Memory B cell (primary cell): ENCODE data around the gene ADSL.

Experiments
- ATAC-seq: fragments of 150-1000 bp; cut with Tn5 transposase; 2 replicates; pipeline ENCODE4 v1.10.0; 2021; ENCODE audit warnings: low read depth, mild to moderate bottlenecking, moderate library complexity
- DNase-seq, 2 donors: peaks; one replicate each; pipeline ENCODE4 v3.0.0; 2022; ENCODE audit warnings: low spot score in 2 of 2
- H3K27ac Mint-ChIP-seq: one replicate; pipeline ENCODE4 v1.8.0; 2022; ENCODE audit warnings: mild to moderate bottlenecking, moderate library complexity, mixed read lengths
- H3K27me3 Mint-ChIP-seq: one replicate; pipeline ENCODE4 v1.8.0; 2022; ENCODE audit warnings: mixed read lengths
- H3K36me3 Mint-ChIP-seq: one replicate; pipeline ENCODE4 v1.8.0; 2022; ENCODE audit warnings: mild to moderate bottlenecking, mixed read lengths
- H3K4me1 Mint-ChIP-seq: one replicate; pipeline ENCODE4 v1.8.0; 2022; ENCODE audit warnings: mixed read lengths
- H3K4me3 Mint-ChIP-seq: one replicate; pipeline ENCODE4 v1.8.0; 2022; ENCODE audit warnings: mild to moderate bottlenecking, moderate library complexity, mixed read lengths
- H3K9me3 Mint-ChIP-seq: one replicate; pipeline ENCODE4 v1.8.0; 2022; ENCODE audit warnings: mixed read lengths

The ADSL gene

GRCh38 chr22:40407831-40408717 lies 61.8 kb downstream of the ADSL start:
- DNase-seq: no peak
- no peak for ATAC-seq
- Mint-ChIP-seq H3K36me3 (peaks cover 23% of the 10 kb centered on the region), H3K9me3 (peaks cover 1% of the 10 kb centered on the region), H3K27ac (no peak overlapping the region), H3K4me3 (no peak overlapping the region), H3K27me3 (no peaks in the 10 kb centered on the region), H3K4me1 (peaks cover 15% of the 10 kb centered on the region)

DNA sequence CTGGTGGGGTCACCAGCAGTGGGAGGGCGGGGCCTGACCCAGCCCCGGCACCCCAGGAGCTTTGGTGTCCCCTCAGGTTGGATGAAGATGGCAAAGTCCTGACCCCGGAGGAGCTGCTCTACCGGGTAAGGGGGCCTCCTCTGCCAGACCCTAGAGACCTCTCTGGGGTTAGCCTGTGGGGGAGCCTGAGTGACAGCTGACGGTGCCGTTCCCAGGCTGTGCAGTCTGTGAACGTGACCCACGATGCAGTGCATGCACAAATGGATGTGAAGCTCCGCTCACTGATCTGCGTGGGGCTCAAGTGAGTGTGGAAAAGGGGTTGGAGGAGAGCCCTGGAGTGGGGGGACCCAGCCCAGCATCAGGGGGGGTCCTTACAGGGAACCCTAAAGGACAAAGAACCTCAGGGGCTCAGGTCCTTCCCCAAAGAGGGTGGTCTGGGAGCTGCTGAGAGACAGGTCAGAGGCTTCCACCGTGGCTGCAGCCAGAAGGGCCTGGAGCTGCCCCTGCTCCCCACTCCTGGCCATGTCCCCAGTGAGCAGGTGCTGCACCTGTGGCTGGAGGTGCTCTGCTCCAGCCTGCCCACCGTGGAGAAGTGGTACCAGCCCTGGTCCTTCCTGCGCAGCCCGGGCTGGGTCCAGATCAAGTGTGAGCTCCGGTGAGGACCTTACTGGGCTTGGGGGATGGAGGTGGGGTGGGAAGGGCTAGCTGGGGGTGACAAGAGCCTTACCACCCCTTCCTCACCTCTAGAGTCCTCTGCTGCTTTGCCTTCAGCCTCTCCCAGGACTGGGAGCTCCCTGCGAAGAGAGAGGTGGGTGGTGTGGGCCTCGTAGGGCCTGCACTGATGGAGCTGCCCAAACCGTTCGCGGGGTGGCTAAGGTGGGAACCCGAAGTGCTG lies 62.7 kb downstream of the ADSL start:
- Mint-ChIP-seq H3K27me3 (no peaks in the 10 kb centered on the region), H3K27ac (no peak overlapping the region), H3K36me3 (peaks cover 16% of the 10 kb centered on the region), H3K9me3 (peaks cover 1% of the 10 kb centered on the region), H3K4me3 (no peak overlapping the region), H3K4me1 (peaks cover 11% of the 10 kb centered on the region)
- ATAC-seq: no peak
- no peak for DNase-seq

- H3K4me1 Mint-ChIP-seq: peaks cover 17% of the 10 kb centered on the region
- ATAC-seq (no peak), DNase-seq (no peak)
- H3K4me3 Mint-ChIP-seq: no peak overlapping the region
- H3K27ac Mint-ChIP-seq: no peak overlapping the region
- peaks cover 1% of the 10 kb centered on the region for H3K9me3 Mint-ChIP-seq
- no peaks in the 10 kb centered on the region for H3K27me3 Mint-ChIP-seq
- H3K36me3 Mint-ChIP-seq: peaks cover 12% of the 10 kb centered on the region
These were observed 63.4 kb downstream of the ADSL start for GRCh38 chr22:40409613-40410113.

GRCh38 chr22:40410272-40410671 lies 64.0 kb downstream of the ADSL start:
- no peak for DNase-seq
- Mint-ChIP-seq H3K36me3 (peaks cover 12% of the 10 kb centered on the region), H3K27ac (no peak overlapping the region), H3K9me3 (peaks cover 1% of the 10 kb centered on the region), H3K27me3 (no peaks in the 10 kb centered on the region), H3K4me1 (peaks cover 23% of the 10 kb centered on the region), H3K4me3 (no peak overlapping the region)
- ATAC-seq: no peak

GRCh38 chr22:40410731-40411505 lies 64.6 kb downstream of the ADSL start:
- Mint-ChIP-seq H3K36me3 (peaks cover 10% of the 10 kb centered on the region), H3K4me3 (no peak overlapping the region), H3K4me1 (peaks cover 29% of the 10 kb centered on the region), H3K27me3 (no peaks in the 10 kb centered on the region), H3K27ac (no peak overlapping the region), H3K9me3 (peaks cover 1% of the 10 kb centered on the region)
- ATAC-seq (no peak), DNase-seq (no peak)

DNA sequence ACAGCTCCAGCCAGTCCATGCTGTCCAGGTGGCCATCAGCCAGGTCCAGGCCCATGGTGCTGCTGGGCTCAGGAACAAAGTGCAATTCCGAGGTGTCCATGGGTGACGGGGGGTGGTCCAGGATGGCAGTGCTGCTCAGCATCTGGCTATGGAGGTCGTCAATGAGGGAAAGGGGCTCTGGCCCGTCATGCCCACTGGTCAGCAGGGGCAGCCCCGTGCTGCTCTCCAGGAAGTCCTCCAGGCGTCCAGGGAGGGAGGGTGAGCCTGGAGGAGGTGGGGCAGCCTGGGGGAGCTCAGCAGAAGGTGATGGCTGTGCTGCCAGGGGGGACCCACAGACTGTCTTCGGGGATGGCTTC lies 65.2 kb downstream of the ADSL start:
- DNase-seq: no peak
- ATAC-seq: no peak
- peaks cover 35% of the 10 kb centered on the region for H3K4me1 Mint-ChIP-seq
- H3K27me3 Mint-ChIP-seq: no peaks in the 10 kb centered on the region
- H3K27ac Mint-ChIP-seq: no peak overlapping the region
- peaks cover 1% of the 10 kb centered on the region for H3K9me3 Mint-ChIP-seq
- no peak overlapping the region for H3K4me3 Mint-ChIP-seq
- peaks cover 12% of the 10 kb centered on the region for H3K36me3 Mint-ChIP-seq

DNA sequence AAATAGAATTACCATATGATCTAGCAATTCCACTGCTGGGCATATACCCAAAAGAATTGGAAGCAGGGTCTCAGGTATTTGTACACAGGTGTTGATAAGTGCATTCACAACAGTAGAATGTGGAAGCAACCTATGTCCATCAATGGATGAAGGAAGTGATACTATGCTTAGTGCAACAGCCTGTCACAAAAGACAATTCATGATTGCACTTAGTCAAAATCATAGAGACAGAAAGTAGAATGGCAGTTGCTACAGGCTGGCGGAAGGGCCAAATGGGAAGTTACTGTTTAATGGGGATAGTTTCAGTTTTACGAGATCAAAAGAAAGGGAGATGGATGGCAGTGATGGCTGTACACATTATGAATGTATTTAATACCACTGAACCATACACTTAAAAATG lies 66.1 kb downstream of the ADSL start:
- DNase-seq (peak in 1 of 2 donors; percentile 50), ATAC-seq (peak; percentile 68)
- H3K27ac Mint-ChIP-seq: peak overlapping the region; percentile 42
- peak overlapping the region; percentile 52 for H3K4me3 Mint-ChIP-seq
- H3K4me1 Mint-ChIP-seq: peaks cover 38% of the 10 kb centered on the region
- H3K9me3 Mint-ChIP-seq: peaks cover 1% of the 10 kb centered on the region
- H3K36me3 Mint-ChIP-seq: peaks cover 12% of the 10 kb centered on the region
- no peaks in the 10 kb centered on the region for H3K27me3 Mint-ChIP-seq

- Mint-ChIP-seq H3K9me3 (peaks cover 1% of the 10 kb centered on the region), H3K27ac (peak overlapping the region; percentile 86), H3K4me1 (peaks cover 42% of the 10 kb centered on the region), H3K36me3 (peaks cover 12% of the 10 kb centered on the region), H3K4me3 (peak overlapping the region; percentile 79), H3K27me3 (no peaks in the 10 kb centered on the region)
- DNase-seq (no peak), ATAC-seq (peak; percentile 37)
These were observed 67.6 kb downstream of the ADSL start for GRCh38 chr22:40413873-40414272.

DNA sequence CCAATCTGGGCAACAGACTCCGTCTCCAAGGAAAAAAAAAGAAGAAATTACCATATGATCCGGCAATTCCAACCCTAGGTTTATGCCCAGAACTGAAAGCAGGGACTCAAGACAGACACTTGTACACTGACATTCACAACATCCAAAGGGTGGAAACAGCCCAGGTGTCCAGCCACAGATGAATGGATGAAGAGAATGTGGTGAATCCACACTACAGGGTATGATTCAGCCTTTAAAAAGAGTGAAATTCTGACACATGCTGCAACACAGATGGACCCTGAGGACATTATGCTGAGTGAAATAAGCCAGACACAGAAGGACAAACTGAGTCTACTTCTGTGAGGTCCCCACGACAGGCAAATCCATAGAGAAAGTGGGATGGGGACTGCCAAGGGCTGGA lies 68.0 kb downstream of the ADSL start:
- Mint-ChIP-seq H3K36me3 (peaks cover 10% of the 10 kb centered on the region), H3K4me1 (peaks cover 42% of the 10 kb centered on the region), H3K27ac (peak overlapping the region; percentile 86), H3K4me3 (peak overlapping the region; percentile 79), H3K27me3 (no peaks in the 10 kb centered on the region), H3K9me3 (peaks cover 1% of the 10 kb centered on the region)
- DNase-seq (no peak), ATAC-seq (no peak)

DNA sequence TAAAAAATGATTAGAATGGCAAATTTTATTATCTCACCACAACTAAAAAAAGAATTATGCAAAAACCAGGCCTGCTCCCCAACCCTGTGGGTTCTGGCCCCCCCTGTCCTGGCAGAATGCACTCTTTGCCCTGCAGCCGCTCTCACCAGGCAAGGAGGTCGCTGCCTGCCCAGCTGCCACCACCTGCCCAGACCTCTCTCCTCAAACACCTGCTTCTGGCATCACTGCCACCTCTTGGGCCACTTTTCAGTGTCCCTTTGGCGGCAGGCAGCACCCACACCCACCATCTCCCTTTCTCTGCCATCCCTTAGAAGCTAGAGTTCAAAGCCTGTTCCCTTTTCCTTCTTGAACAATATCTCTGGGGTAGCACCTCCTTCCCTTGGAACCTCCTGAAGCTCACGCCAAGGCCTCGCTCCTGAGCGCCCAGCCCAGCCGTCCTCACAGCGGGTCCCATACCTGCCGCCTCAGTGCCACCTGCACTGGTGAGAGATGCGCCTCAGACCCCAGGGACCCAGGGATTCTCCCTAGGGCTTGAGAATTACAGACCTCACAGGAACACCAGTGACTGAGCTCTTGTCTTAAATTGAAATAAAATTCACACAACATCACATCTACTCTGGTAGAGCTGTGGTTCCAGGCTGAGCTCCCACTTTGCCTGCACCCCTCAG lies 68.7 kb downstream of the ADSL start:
- DNase-seq: peak in 1 of 2 donors; percentile 26
- Mint-ChIP-seq H3K9me3 (peaks cover 1% of the 10 kb centered on the region), H3K4me1 (peaks cover 42% of the 10 kb centered on the region), H3K4me3 (peak overlapping the region; percentile 79), H3K36me3 (peaks cover 9% of the 10 kb centered on the region), H3K27me3 (no peaks in the 10 kb centered on the region), H3K27ac (peak overlapping the region; percentile 86)
- ATAC-seq: peak; percentile 55

- ATAC-seq (peak; percentile 19), DNase-seq (no peak)
- H3K36me3 Mint-ChIP-seq: peaks cover 9% of the 10 kb centered on the region
- peak overlapping the region; percentile 79 for H3K4me3 Mint-ChIP-seq
- H3K27me3 Mint-ChIP-seq: no peaks in the 10 kb centered on the region
- peaks cover 1% of the 10 kb centered on the region for H3K9me3 Mint-ChIP-seq
- H3K27ac Mint-ChIP-seq: peak overlapping the region; percentile 86
- H3K4me1 Mint-ChIP-seq: peaks cover 42% of the 10 kb centered on the region
These were observed 69.4 kb downstream of the ADSL start for GRCh38 chr22:40415531-40416266.

GRCh38 chr22:40416267-40416570 lies 69.9 kb downstream of the ADSL start:
- Mint-ChIP-seq H3K27ac (peak overlapping the region; percentile 86), H3K36me3 (peaks cover 11% of the 10 kb centered on the region), H3K4me1 (peaks cover 42% of the 10 kb centered on the region), H3K9me3 (peaks cover 1% of the 10 kb centered on the region), H3K27me3 (no peaks in the 10 kb centered on the region), H3K4me3 (peak overlapping the region; percentile 79)
- no peak for DNase-seq
- ATAC-seq: no peak

DNA sequence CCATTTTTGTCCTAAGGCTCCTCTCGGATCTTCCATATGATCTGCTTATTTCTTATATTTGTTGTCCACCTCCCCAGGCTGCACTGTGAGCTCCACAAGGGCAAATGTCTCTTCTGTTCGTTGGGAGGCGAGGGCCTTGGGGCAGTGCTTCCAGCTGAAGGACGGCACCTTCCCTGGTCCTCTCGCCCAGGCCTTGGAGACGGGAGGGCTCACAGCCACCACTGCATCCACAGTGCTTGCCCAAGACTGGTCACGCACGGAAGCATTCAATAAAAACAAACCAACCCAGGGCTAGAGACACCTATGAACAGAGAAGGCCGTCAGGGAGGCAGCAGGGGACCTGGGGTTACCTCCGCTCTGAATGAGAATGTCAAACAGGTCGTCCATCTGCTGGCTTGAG lies 70.3 kb downstream of the ADSL start:
- H3K27me3 Mint-ChIP-seq: no peaks in the 10 kb centered on the region
- DNase-seq (no peak), ATAC-seq (no peak)
- H3K4me1 Mint-ChIP-seq: peaks cover 40% of the 10 kb centered on the region
- H3K4me3 Mint-ChIP-seq: peak overlapping the region; percentile 79
- peaks cover 1% of the 10 kb centered on the region for H3K9me3 Mint-ChIP-seq
- H3K36me3 Mint-ChIP-seq: peaks cover 10% of the 10 kb centered on the region
- peak overlapping the region; percentile 86 for H3K27ac Mint-ChIP-seq
